H1 (cell line): Measurements from ENCODE around the gene RERE. TPM values are rescaled to one million over a fixed set of nuclear protein-coding genes. Genes with fewer than 3 reads are reported as not detected.

Experiments used
- USF2 ChIP-seq: IDR thresholded peaks from 2 replicates; pipeline ENCODE4 v1.6.1; 2011; ENCODE audit warnings: low read length, improper control_type of control experiment
- YY1 ChIP-seq: IDR thresholded peaks from 2 replicates; pipeline ENCODE4 v1.6.1; 2011; ENCODE audit warnings: low read depth, mild to moderate bottlenecking, low read length
- polyA plus RNA-seq, 7 experiments: library from polyadenylated mRNA; depleted of rRNA in 3 of 7; stranded (reverse) in 5 of 7; unstranded in 2 of 7; fragments of >200 nt in 5 of 7; fragments of 200-250 nt in 2 of 7; gene quantifications; 1 replicate in 5 of 7; 2 replicates in 1 of 7; 4 replicates in 1 of 7; pipeline versions ENCODE4 v1.2.1 to v1.2.3, GENCODE V29; 2011 to 2013; ENCODE audit warnings: missing spikeins in 2 of 7, mixed read lengths in 2 of 7
- total RNA-seq: library from RNA; stranded (reverse); fragmentation: NEBNext Ultra II Directional; extraction: Animal tissue kit (Norgen Biotek cat#: 25700); gene quantifications from 2 replicates; pipeline ENCODE4 v1.2.1, GENCODE V29; 2021

Gene RERE
- total and polyA plus RNA-seq, 2 of the 8 experiments (the other 6 are each of a cell fraction or from before 2014, with no cell fraction given), result 15.3 to 142 TPM

GRCh38 chr1:8809342-8809736, 8.1 kb downstream of the RERE start (continued):
- no peak for TF ChIP-seq YY1
- TF ChIP-seq USF2, result no peak
